OCI-LY3 (cell line): ENCODE results near the gene BFSP1.

Experiments used
- H2AFZ ChIP-seq: fragments of 200-600, 300-600 bp; shearing (Covaris generic); 2 replicates; pipeline ENCODE4 v1.6.0; 2014; ENCODE audit warnings: antibody characterized with exemption, low read depth, low read length
- H3K27ac ChIP-seq: fragments of 200-600, 300-600 bp; sonication (generic); 2 replicates; pipeline ENCODE4 v1.5.1; 2014; ENCODE audit warnings: mild to moderate bottlenecking, low read length, moderate library complexity, mixed read lengths
- H3K27me3 ChIP-seq: fragments of 200-600, 300-600 bp; sonication (generic); 2 replicates; pipeline ENCODE4 v1.6.1; 2014; ENCODE audit warnings: low read depth, low read length, mixed read lengths
- H3K36me3 ChIP-seq: fragments of 200-600, 300-600 bp; sonication (generic); replicated peaks from 2 replicates; pipeline ENCODE3; 2014; ENCODE audit warnings: low read depth, low read length, mixed read lengths
- H3K4me1 ChIP-seq: fragments of 300-600, 200-600 bp; sonication (generic); 2 replicates; pipeline ENCODE4 v1.6.1; 2014; ENCODE audit warnings: low read length, mixed read lengths
- H3K4me2 ChIP-seq: fragments of 200-600, 300-600 bp; sonication (generic); 2 replicates; pipeline ENCODE4 v1.6.1; 2014; ENCODE audit warnings: low read length, mixed read lengths
- H3K4me3 ChIP-seq: fragments of 300-600, 200-600 bp; sonication (generic); 2 replicates; pipeline ENCODE4 v1.5.1; 2014; ENCODE audit warnings: antibody characterized with exemption, mild to moderate bottlenecking, low read length, moderate library complexity
- H3K79me2 ChIP-seq: fragments of 300-600, 200-600 bp; shearing (Covaris generic); 2 replicates; pipeline ENCODE4 v1.6.1; 2014; ENCODE audit warnings: mild to moderate bottlenecking, low read length, mixed read lengths
- H3K9ac ChIP-seq: fragments of 300-600, 200-600 bp; shearing (Covaris generic); 2 replicates; pipeline ENCODE4 v1.6.0; 2014; ENCODE audit warnings: mild to moderate bottlenecking, low read length, moderate library complexity
- H3K9me3 ChIP-seq: fragments of 200-600, 300-600 bp; shearing (Covaris generic); 2 replicates; pipeline ENCODE4 v1.6.1; 2014; ENCODE audit warnings: low read length, mixed read lengths; ENCODE audit not compliant: insufficient read depth
- H4K20me1 ChIP-seq: fragments of 200-600, 300-600 bp; sonication (generic); 2 replicates; pipeline ENCODE4 v1.6.1; 2016; ENCODE audit warnings: low read length, mixed read lengths; ENCODE audit not compliant: insufficient read depth
- EZH2phosphoT487 ChIP-seq: fragments of 200-600 bp; shearing (Covaris generic); IDR thresholded peaks from 2 replicates; pipeline ENCODE4 v1.6.1; 2018; ENCODE audit warnings: antibody characterized with exemption, mixed run types, low read depth
- TF ChIP-seq, protein P1 (sequence below): fragments of 200-600, 300-600 bp; sonication (generic); IDR thresholded peaks from 2 replicates; pipeline ENCODE4 v1.5.1; 2014; ENCODE audit warnings: antibody characterized with exemption, low read length, low read depth

Gene BFSP1

GRCh38 chr20:17473659-17474058 lies 57.5 kb downstream of the BFSP1 start:
- H3K36me3 ChIP-seq = no peaks in the 10 kb centered on the region
- no peaks in the 10 kb centered on the region for H3K4me1 ChIP-seq
- H3K79me2 ChIP-seq = no peaks in the 10 kb centered on the region
- H3K9ac ChIP-seq = no peak overlapping the region
- H3K27ac ChIP-seq = no peak overlapping the region
- H2AFZ ChIP-seq = no peak overlapping the region
- no peak overlapping the region for H3K4me3 ChIP-seq
- TF ChIP-seq EZH2phosphoT487 = no peak
- TF ChIP-seq, protein P1, sequence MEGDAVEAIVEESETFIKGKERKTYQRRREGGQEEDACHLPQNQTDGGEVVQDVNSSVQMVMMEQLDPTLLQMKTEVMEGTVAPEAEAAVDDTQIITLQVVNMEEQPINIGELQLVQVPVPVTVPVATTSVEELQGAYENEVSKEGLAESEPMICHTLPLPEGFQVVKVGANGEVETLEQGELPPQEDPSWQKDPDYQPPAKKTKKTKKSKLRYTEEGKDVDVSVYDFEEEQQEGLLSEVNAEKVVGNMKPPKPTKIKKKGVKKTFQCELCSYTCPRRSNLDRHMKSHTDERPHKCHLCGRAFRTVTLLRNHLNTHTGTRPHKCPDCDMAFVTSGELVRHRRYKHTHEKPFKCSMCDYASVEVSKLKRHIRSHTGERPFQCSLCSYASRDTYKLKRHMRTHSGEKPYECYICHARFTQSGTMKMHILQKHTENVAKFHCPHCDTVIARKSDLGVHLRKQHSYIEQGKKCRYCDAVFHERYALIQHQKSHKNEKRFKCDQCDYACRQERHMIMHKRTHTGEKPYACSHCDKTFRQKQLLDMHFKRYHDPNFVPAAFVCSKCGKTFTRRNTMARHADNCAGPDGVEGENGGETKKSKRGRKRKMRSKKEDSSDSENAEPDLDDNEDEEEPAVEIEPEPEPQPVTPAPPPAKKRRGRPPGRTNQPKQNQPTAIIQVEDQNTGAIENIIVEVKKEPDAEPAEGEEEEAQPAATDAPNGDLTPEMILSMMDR = no peak
- H4K20me1 ChIP-seq = no peaks in the 10 kb centered on the region
- H3K4me2 ChIP-seq = no peak overlapping the region
- H3K27me3 ChIP-seq = no peaks in the 10 kb centered on the region
- H3K9me3 ChIP-seq = no peaks in the 10 kb centered on the region

GRCh38 chr20:17471606-17472187 lies 59.5 kb downstream of the BFSP1 start:
- Histone ChIP-seq H3K9ac (no peak overlapping the region), H3K4me2 (no peak overlapping the region), H3K36me3 (no peaks in the 10 kb centered on the region), H3K27ac (no peak overlapping the region), H3K27me3 (no peaks in the 10 kb centered on the region), H3K4me3 (no peak overlapping the region), H3K9me3 (no peaks in the 10 kb centered on the region), H2AFZ (no peak overlapping the region), H3K4me1 (no peaks in the 10 kb centered on the region), H4K20me1 (no peaks in the 10 kb centered on the region), H3K79me2 (no peaks in the 10 kb centered on the region)
- TF ChIP-seq, protein P1 = no peak
- no peak for TF ChIP-seq EZH2phosphoT487

GRCh38 chr20:17470973-17471372 lies 60.2 kb downstream of the BFSP1 start:
- Histone ChIP-seq H3K4me3 (no peak overlapping the region), H3K27me3 (no peaks in the 10 kb centered on the region), H3K27ac (no peak overlapping the region), H2AFZ (no peak overlapping the region), H3K4me1 (no peaks in the 10 kb centered on the region), H3K79me2 (no peaks in the 10 kb centered on the region), H3K9ac (no peak overlapping the region), H3K4me2 (no peak overlapping the region), H3K9me3 (no peaks in the 10 kb centered on the region), H4K20me1 (no peaks in the 10 kb centered on the region), H3K36me3 (no peaks in the 10 kb centered on the region)
- TF ChIP-seq, protein P1 = no peak
- TF ChIP-seq EZH2phosphoT487 = no peak

GRCh38 chr20:17470521-17470920 lies 60.7 kb downstream of the BFSP1 start:
- TF ChIP-seq EZH2phosphoT487 = no peak
- TF ChIP-seq, protein P1 = no peak
- H3K36me3 ChIP-seq = no peaks in the 10 kb centered on the region
- no peak overlapping the region for H3K4me3 ChIP-seq
- H3K27me3 ChIP-seq = no peaks in the 10 kb centered on the region
- H2AFZ ChIP-seq = no peak overlapping the region
- H3K9me3 ChIP-seq = no peaks in the 10 kb centered on the region
- H3K79me2 ChIP-seq = no peaks in the 10 kb centered on the region
- H4K20me1 ChIP-seq = no peaks in the 10 kb centered on the region
- no peak overlapping the region for H3K4me2 ChIP-seq
- no peak overlapping the region for H3K27ac ChIP-seq
- no peaks in the 10 kb centered on the region for H3K4me1 ChIP-seq
- no peak overlapping the region for H3K9ac ChIP-seq
